H9 (cell line): Measurements from ENCODE around the gene AP2S1. TPM values are rescaled to one million over a fixed set of nuclear protein-coding genes. Genes with fewer than 3 reads are reported as not detected.
"Not testable (repeated sequence)": the region's sequence is repeated elsewhere in the genome, so short reads cannot be mapped to it uniquely, and the experiment has no call there.

ENCODE experiments used
- DNase-seq: peaks from one replicate; pipeline ENCODE4 v3.0.0-alpha.2; 2017
- H2AFZ ChIP-seq: one replicate; pipeline ENCODE4 v1.6.1; 2013; ENCODE audit warnings: mild to moderate bottlenecking, low read length, control low read depth, moderate library complexity
- H2AK5ac ChIP-seq: 2 replicates; pipeline ENCODE4 v1.6.1; 2013; ENCODE audit warnings: low read length, control low read depth, mixed read lengths; ENCODE audit not compliant: insufficient read length
- H2BK120ac ChIP-seq: one replicate; pipeline ENCODE4 v1.6.1; 2013; ENCODE audit warnings: low read depth, mild to moderate bottlenecking, low read length, control low read depth, inconsistent platforms; ENCODE audit not compliant: poor library complexity, severe bottlenecking
- H2BK12ac ChIP-seq: 2 replicates; pipeline ENCODE4 v1.6.1; 2013; ENCODE audit warnings: low read length, control low read depth, mixed read lengths, low read depth; ENCODE audit not compliant: insufficient read length
- H2BK15ac ChIP-seq: 2 replicates; pipeline ENCODE4 v1.6.1; 2013; ENCODE audit warnings: low read depth, low read length, control low read depth
- H2BK20ac ChIP-seq: one replicate; pipeline ENCODE4 v1.6.1; 2013; ENCODE audit warnings: low read depth, mild to moderate bottlenecking, low read length, control low read depth, inconsistent platforms; ENCODE audit not compliant: poor library complexity, severe bottlenecking
- H2BK5ac ChIP-seq: 2 replicates; pipeline ENCODE4 v1.6.1; 2013; ENCODE audit warnings: low read length, control low read depth, mixed read lengths; ENCODE audit not compliant: insufficient read length
- H3K14ac ChIP-seq: 2 replicates; pipeline ENCODE4 v1.6.1; 2013; ENCODE audit warnings: low read length, control low read depth; ENCODE audit not compliant: insufficient read depth
- H3K18ac ChIP-seq: 2 replicates; pipeline ENCODE4 v1.6.1; 2013; ENCODE audit warnings: low read depth, mild to moderate bottlenecking, mixed read lengths, low read length, control low read depth; ENCODE audit not compliant: insufficient read length
- H3K23ac ChIP-seq: 2 replicates; pipeline ENCODE4 v1.6.1; 2013; ENCODE audit warnings: low read length, control low read depth, mixed read lengths, low read depth; ENCODE audit not compliant: insufficient read length
- H3K23me2 ChIP-seq: 2 replicates; pipeline ENCODE4 v1.6.1; 2013; ENCODE audit warnings: low read depth, mild to moderate bottlenecking, mixed read lengths, low read length, control low read depth; ENCODE audit not compliant: insufficient read length, poor library complexity, severe bottlenecking
- H3K27ac ChIP-seq: 2 replicates; pipeline ENCODE4 v1.5.1; 2013; ENCODE audit warnings: low read length, control low read depth, mixed read lengths, low read depth; ENCODE audit not compliant: insufficient read length
- H3K27me3 ChIP-seq: 2 replicates; pipeline ENCODE4 v1.6.1; 2013; ENCODE audit warnings: low read length, control low read depth, inconsistent platforms; ENCODE audit not compliant: insufficient read depth
- H3K4ac ChIP-seq: 2 replicates; pipeline ENCODE4 v1.6.1; 2013; ENCODE audit warnings: low read depth, mild to moderate bottlenecking, control low read depth, inconsistent platforms, low read length, moderate library complexity
- H3K4me1 ChIP-seq: 2 replicates; pipeline ENCODE4 v1.6.1; 2013; ENCODE audit warnings: low read length, control low read depth, inconsistent platforms; ENCODE audit not compliant: insufficient read depth
- H3K4me2 ChIP-seq: 2 replicates; pipeline ENCODE4 v1.6.1; 2013; ENCODE audit warnings: low read length, control low read depth, mixed read lengths; ENCODE audit not compliant: insufficient read length, insufficient read depth
- H3K56ac ChIP-seq: 2 replicates; pipeline ENCODE4 v1.6.1; 2013; ENCODE audit warnings: low read depth, mild to moderate bottlenecking, mixed read lengths, low read length, control low read depth; ENCODE audit not compliant: insufficient read length
- H3K79me1 ChIP-seq: 2 replicates; pipeline ENCODE4 v1.6.1; 2013; ENCODE audit warnings: low read depth, mild to moderate bottlenecking, moderate library complexity, low read length, control low read depth, inconsistent platforms; ENCODE audit not compliant: insufficient read depth, poor library complexity, severe bottlenecking
- H3K79me2 ChIP-seq: 2 replicates; pipeline ENCODE4 v1.6.1; 2013; ENCODE audit warnings: low read length, control low read depth, inconsistent platforms; ENCODE audit not compliant: insufficient read depth
- H3K9ac ChIP-seq: 2 replicates; pipeline ENCODE4 v1.6.1; 2013; ENCODE audit warnings: low read length, control low read depth, mixed read lengths; ENCODE audit not compliant: insufficient read length; ENCODE audit errors: extremely low read depth
- H3K9me3 ChIP-seq: one replicate; pipeline ENCODE4 v1.6.1; 2013; ENCODE audit warnings: low read depth, low read length, inconsistent platforms; ENCODE audit not compliant: control insufficient read depth
- H3T11ph ChIP-seq: one replicate; pipeline ENCODE4 v1.6.1; 2013; ENCODE audit warnings: mild to moderate bottlenecking, low read length, control low read depth, inconsistent platforms
- H4K20me1 ChIP-seq: one replicate; pipeline ENCODE4 v1.6.1; 2013; ENCODE audit not compliant: control insufficient read depth, insufficient read length, insufficient read depth
- H4K5ac ChIP-seq: 2 replicates; pipeline ENCODE4 v1.6.1; 2013; ENCODE audit warnings: low read depth, mild to moderate bottlenecking, mixed read lengths, low read length, control low read depth; ENCODE audit not compliant: insufficient read length
- H4K8ac ChIP-seq: replicated peaks from 2 replicates; pipeline ENCODE4 v1.6.1; 2013; ENCODE audit warnings: low read length, control low read depth, mixed read lengths, low read depth; ENCODE audit not compliant: insufficient read length
- H4K91ac ChIP-seq: 2 replicates; pipeline ENCODE4 v1.6.1; 2013; ENCODE audit warnings: low read depth, mild to moderate bottlenecking, moderate library complexity, mixed read lengths, low read length, control low read depth; ENCODE audit not compliant: insufficient read length
- H3K27ac Mint-ChIP-seq, 3 experiments: 2 replicates in 2 of 3; 3 replicates in 1 of 3; pipeline ENCODE4 v1.8.0; 2020 to 2021; ENCODE audit warnings: mixed read lengths in 3 of 3, mild to moderate bottlenecking in 1 of 3, moderate library complexity in 1 of 3
- H3K27me3 Mint-ChIP-seq: 2 replicates; pipeline ENCODE4 v1.8.0; 2021; ENCODE audit warnings: low read depth, mild to moderate bottlenecking, moderate library complexity, mixed read lengths
- H3K36me3 Mint-ChIP-seq, 3 experiments: 2 replicates in 2 of 3; 3 replicates in 1 of 3; pipeline ENCODE4 v1.8.0; 2020 to 2021; ENCODE audit warnings: low read depth in 3 of 3, mixed read lengths in 3 of 3; ENCODE audit not compliant: insufficient read depth in 1 of 3
- H3K4me1 Mint-ChIP-seq, 2 experiments: 2 replicates each; pipeline ENCODE4 v1.8.0; 2020; ENCODE audit warnings: mixed read lengths in 2 of 2
- H3K4me3 Mint-ChIP-seq, 2 experiments: 2 replicates in 1 of 2; 3 replicates in 1 of 2; pipeline ENCODE4 v1.8.0; 2020 to 2021; ENCODE audit warnings: mild to moderate bottlenecking in 2 of 2, mixed read lengths in 2 of 2, moderate library complexity in 1 of 2
- H3K9me3 Mint-ChIP-seq, 2 experiments: 2 replicates in 1 of 2; 3 replicates in 1 of 2; pipeline ENCODE4 v1.8.0; 2020; ENCODE audit warnings: mild to moderate bottlenecking in 2 of 2, mixed read lengths in 2 of 2, moderate library complexity in 1 of 2
- WGBS: extraction: QIAGEN DNeasy Blood & Tissue Kit; methylation state at CpG from one replicate; pipeline ENCODE4 v1.1.7; 2013; ENCODE audit warnings: missing lambda C conversion rate, low lambda C conversion rate, mixed read lengths; ENCODE audit not compliant: insufficient read length; ENCODE audit errors: extremely low coverage; 5-methylcytosine and 5-hydroxymethylcytosine counted together
- total RNA-seq: library from RNA; stranded (reverse); gene quantifications from 2 replicates; pipeline ENCODE4 v1.2.1, GENCODE V29; 2021
- TF ChIP-seq, protein P1 (sequence below): fragments of 200-600 bp; sonication (generic); conservative IDR thresholded peaks from 3 replicates; pipeline ENCODE4 v1.8.0; 2021; ENCODE audit warnings: antibody characterized with exemption, mild to moderate bottlenecking

The AP2S1 gene
- total RNA-seq, 1 experiment from 2014 or later, result 193 TPM

DNA sequence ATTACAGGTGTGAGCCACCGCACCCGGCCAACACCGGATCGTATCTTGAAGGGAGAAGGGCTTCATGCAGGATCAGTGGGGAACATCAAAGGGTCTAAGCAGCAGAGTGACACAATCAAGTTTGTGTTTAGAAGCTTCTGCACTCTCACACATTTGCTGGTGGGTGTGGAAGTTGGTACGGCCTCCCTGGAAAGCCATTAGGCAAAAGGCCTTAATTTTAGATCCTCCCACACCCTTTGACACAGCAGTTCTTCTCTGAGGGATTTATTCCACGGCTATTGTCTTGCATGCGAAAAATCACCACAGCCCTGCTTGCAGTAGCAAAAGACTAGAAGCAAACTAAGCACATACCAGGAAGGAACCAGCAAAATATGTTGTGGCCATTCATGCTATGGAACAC is 44.0 kb downstream of the AP2S1 start:
- H2BK5ac ChIP-seq, result no peak overlapping the region

DNA sequence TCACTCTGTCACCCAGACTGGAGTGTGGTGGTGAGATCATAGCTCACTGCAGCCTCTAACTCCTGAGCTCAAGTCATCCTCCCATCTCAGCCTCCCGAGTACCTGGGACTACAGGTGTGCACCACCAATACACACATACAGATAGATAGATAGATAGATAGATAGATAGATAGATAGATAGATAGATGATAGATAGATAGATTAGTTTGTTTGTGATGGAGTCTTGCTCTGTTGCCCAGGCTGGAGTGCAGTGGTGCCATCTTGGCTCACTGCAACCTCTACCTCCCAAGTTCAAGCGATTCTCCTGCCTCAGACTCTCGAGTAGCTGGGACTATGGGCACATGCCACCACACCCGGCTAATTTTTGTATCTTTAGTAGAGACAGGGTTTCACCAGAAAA is 46.2 kb downstream of the AP2S1 start:
- not testable (repeated sequence) for H3K4me3 Mint-ChIP-seq, H2AK5ac ChIP-seq, H3K23me2 ChIP-seq, H4K8ac ChIP-seq, H3K23ac ChIP-seq, H3K56ac ChIP-seq, H2AFZ ChIP-seq, DNase-seq, H3T11ph ChIP-seq, H3K4me1 ChIP-seq, H2BK15ac ChIP-seq, H3K27ac Mint-ChIP-seq, H3K79me1 ChIP-seq, H3K9me3 ChIP-seq, H4K5ac ChIP-seq, H2BK20ac ChIP-seq, H4K91ac ChIP-seq, H3K27ac ChIP-seq, H3K9me3 Mint-ChIP-seq, H3K79me2 ChIP-seq, H3K9ac ChIP-seq, H2BK5ac ChIP-seq, H2BK120ac ChIP-seq, H3K14ac ChIP-seq, H3K27me3 Mint-ChIP-seq, H3K4me2 ChIP-seq, H3K27me3 ChIP-seq, H3K18ac ChIP-seq, H3K36me3 Mint-ChIP-seq, H3K4ac ChIP-seq, H3K4me1 Mint-ChIP-seq, H2BK12ac ChIP-seq, H4K20me1 ChIP-seq
- no CpG with 5 or more reads among the region's 4 CpGs for WGBS

More for the DNA sequence above, 44.0 kb downstream of the AP2S1 start:
- Mint-ChIP-seq H3K27ac (no peak overlapping the region; a peak in 1 of 7 replicates), H3K4me3 (no peak overlapping the region), H3K4me1 (no peaks in the 10 kb centered on the region), H3K36me3 (no peaks in the 10 kb centered on the region), H3K27me3 (no peaks in the 10 kb centered on the region; the same call in 1 of the 2 replicates), H3K9me3 (no peaks in the 10 kb centered on the region; a peak in 1 of 5 replicates)
- Histone ChIP-seq H4K8ac (no peak overlapping the region), H3K18ac (no peak overlapping the region), H4K5ac (no peak overlapping the region), H3K23ac (no peak overlapping the region), H3K27me3 (no peaks in the 10 kb centered on the region), H4K20me1 (no peaks in the 10 kb centered on the region), H3K9ac (no peak overlapping the region), H2BK20ac (no peak overlapping the region), H3K23me2 (no peaks in the 10 kb centered on the region), H2BK120ac (no peak overlapping the region), H2AFZ (no peak overlapping the region), H3K4ac (no peak overlapping the region), H3K4me2 (no peak overlapping the region), H3K9me3 (no peaks in the 10 kb centered on the region), H2AK5ac (no peak overlapping the region), H2BK12ac (no peak overlapping the region), H3T11ph (no peak overlapping the region), H3K79me1 (no peaks in the 10 kb centered on the region), H2BK15ac (no peak overlapping the region), H3K79me2 (no peaks in the 10 kb centered on the region), H3K56ac (no peak overlapping the region), H3K27ac (no peak overlapping the region), H3K14ac (no peak overlapping the region), H3K4me1 (no peaks in the 10 kb centered on the region), H4K91ac (no peak overlapping the region)
- TF ChIP-seq, protein P1, sequence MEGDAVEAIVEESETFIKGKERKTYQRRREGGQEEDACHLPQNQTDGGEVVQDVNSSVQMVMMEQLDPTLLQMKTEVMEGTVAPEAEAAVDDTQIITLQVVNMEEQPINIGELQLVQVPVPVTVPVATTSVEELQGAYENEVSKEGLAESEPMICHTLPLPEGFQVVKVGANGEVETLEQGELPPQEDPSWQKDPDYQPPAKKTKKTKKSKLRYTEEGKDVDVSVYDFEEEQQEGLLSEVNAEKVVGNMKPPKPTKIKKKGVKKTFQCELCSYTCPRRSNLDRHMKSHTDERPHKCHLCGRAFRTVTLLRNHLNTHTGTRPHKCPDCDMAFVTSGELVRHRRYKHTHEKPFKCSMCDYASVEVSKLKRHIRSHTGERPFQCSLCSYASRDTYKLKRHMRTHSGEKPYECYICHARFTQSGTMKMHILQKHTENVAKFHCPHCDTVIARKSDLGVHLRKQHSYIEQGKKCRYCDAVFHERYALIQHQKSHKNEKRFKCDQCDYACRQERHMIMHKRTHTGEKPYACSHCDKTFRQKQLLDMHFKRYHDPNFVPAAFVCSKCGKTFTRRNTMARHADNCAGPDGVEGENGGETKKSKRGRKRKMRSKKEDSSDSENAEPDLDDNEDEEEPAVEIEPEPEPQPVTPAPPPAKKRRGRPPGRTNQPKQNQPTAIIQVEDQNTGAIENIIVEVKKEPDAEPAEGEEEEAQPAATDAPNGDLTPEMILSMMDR, result no peak
- DNase-seq, result no peak
- WGBS, result no CpG with 5 or more reads among the region's 7 CpGs
